SH-SY5Y (cell line): ENCODE measurements around the gene COL25A1.

ENCODE experiments used
- GATA2 ChIP-seq: IDR thresholded peaks from 2 replicates; pipeline ENCODE4 v1.6.1; 2011; ENCODE audit warnings: mild to moderate bottlenecking, low read depth, low read length
- GATA3 ChIP-seq: IDR thresholded peaks from 2 replicates; pipeline ENCODE4 v1.6.1; 2011; ENCODE audit warnings: low read depth, mild to moderate bottlenecking, low read length, moderate library complexity

GRCh38 chr4:109251396-109251795 is 51.1 kb downstream of the COL25A1 start:
- no peak for TF ChIP-seq GATA2
- TF ChIP-seq GATA3 = no peak
